Measurements from ENCODE around the gene FOXO6. TPM values are rescaled to one million over a fixed set of nuclear protein-coding genes. Genes with fewer than 3 reads are reported as not detected.

Gene FOXO6
- total RNA-seq, 1 experiment from 2014 or later, result 5.4 TPM

DNA sequence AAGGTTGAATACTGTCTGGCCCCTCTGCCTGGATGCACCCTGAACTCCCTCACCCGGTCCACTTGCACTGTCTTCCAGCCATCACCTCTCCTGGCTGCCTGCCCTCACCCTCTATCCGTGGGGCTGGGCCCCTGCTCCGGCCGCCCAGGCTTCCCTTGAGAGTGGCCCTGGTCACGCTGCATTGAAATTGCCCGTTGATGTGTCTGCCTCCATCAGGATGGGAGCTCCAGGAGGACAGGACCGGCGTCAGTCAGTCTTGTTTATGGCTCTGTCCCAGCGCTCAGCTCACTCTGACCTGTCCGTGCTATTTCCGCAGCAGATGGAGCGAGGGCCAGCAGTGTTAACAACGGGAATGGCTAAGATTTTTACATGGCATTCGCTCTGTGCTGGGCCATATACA is 34.9 kb downstream of the FOXO6 start:
- Mint-ChIP-seq H3K4me3 (no peak overlapping the region), H3K27me3 (ENCODE audit: low read depth) (peaks cover 9% of the 10 kb centered on the region), H3K27ac (no peak overlapping the region), H3K9me3 (peaks cover 6% of the 10 kb centered on the region), H3K4me1 (peaks cover 57% of the 10 kb centered on the region), H3K36me3 (peaks cover 3% of the 10 kb centered on the region; the same call in 1 of the 2 replicates)
- TF ChIP-seq RORB (CRISPR knock-in tag; IDR thresholded peaks at IDR 0.05) (no peak), ZNF671 (CRISPR knock-in tag; IDR thresholded peaks at IDR 0.05) (no peak), ELF4 (CRISPR knock-in tag; IDR thresholded peaks at IDR 0.05; ENCODE audit: low read depth) (no peak), FOXJ3 (CRISPR knock-in tag; IDR thresholded peaks at IDR 0.05; ENCODE audit: borderline replicate concordance) (no peak), ZNF232 (CRISPR knock-in tag; IDR thresholded peaks at IDR 0.05) (no peak), NR3C1 (CRISPR knock-in tag; conservative IDR thresholded peaks at IDR 0.05; ENCODE audit: low read depth) (no peak)
- TF ChIP-seq, protein P1, sequence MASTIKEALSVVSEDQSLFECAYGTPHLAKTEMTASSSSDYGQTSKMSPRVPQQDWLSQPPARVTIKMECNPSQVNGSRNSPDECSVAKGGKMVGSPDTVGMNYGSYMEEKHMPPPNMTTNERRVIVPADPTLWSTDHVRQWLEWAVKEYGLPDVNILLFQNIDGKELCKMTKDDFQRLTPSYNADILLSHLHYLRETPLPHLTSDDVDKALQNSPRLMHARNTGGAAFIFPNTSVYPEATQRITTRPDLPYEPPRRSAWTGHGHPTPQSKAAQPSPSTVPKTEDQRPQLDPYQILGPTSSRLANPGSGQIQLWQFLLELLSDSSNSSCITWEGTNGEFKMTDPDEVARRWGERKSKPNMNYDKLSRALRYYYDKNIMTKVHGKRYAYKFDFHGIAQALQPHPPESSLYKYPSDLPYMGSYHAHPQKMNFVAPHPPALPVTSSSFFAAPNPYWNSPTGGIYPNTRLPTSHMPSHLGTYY (CRISPR knock-in tag; IDR thresholded peaks at IDR 0.05), result no peak
- TF ChIP-seq, protein P2, sequence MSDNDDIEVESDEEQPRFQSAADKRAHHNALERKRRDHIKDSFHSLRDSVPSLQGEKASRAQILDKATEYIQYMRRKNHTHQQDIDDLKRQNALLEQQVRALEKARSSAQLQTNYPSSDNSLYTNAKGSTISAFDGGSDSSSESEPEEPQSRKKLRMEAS (CRISPR knock-in tag; IDR thresholded peaks at IDR 0.05), result no peak
- TF ChIP-seq, protein P3, sequence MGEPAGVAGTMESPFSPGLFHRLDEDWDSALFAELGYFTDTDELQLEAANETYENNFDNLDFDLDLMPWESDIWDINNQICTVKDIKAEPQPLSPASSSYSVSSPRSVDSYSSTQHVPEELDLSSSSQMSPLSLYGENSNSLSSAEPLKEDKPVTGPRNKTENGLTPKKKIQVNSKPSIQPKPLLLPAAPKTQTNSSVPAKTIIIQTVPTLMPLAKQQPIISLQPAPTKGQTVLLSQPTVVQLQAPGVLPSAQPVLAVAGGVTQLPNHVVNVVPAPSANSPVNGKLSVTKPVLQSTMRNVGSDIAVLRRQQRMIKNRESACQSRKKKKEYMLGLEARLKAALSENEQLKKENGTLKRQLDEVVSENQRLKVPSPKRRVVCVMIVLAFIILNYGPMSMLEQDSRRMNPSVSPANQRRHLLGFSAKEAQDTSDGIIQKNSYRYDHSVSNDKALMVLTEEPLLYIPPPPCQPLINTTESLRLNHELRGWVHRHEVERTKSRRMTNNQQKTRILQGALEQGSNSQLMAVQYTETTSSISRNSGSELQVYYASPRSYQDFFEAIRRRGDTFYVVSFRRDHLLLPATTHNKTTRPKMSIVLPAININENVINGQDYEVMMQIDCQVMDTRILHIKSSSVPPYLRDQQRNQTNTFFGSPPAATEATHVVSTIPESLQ (CRISPR knock-in tag; IDR thresholded peaks at IDR 0.05), result no peak
- TF ChIP-seq, protein P4, sequence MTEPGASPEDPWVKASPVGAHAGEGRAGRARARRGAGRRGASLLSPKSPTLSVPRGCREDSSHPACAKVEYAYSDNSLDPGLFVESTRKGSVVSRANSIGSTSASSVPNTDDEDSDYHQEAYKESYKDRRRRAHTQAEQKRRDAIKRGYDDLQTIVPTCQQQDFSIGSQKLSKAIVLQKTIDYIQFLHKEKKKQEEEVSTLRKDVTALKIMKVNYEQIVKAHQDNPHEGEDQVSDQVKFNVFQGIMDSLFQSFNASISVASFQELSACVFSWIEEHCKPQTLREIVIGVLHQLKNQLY (CRISPR knock-in tag; IDR thresholded peaks at IDR 0.05), result no peak
- TF ChIP-seq, protein P5, sequence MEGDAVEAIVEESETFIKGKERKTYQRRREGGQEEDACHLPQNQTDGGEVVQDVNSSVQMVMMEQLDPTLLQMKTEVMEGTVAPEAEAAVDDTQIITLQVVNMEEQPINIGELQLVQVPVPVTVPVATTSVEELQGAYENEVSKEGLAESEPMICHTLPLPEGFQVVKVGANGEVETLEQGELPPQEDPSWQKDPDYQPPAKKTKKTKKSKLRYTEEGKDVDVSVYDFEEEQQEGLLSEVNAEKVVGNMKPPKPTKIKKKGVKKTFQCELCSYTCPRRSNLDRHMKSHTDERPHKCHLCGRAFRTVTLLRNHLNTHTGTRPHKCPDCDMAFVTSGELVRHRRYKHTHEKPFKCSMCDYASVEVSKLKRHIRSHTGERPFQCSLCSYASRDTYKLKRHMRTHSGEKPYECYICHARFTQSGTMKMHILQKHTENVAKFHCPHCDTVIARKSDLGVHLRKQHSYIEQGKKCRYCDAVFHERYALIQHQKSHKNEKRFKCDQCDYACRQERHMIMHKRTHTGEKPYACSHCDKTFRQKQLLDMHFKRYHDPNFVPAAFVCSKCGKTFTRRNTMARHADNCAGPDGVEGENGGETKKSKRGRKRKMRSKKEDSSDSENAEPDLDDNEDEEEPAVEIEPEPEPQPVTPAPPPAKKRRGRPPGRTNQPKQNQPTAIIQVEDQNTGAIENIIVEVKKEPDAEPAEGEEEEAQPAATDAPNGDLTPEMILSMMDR (IDR thresholded peaks at IDR 0.05), result no peak
- CTCF ChIA-PET, result interaction anchor here (1.2 to 5.2 kb wide), 10 partner anchors 20 to 117 kb away, joined by 3 to 106 read pairs (median 15); partner anchors contain the start of gene FOXO6
- DNase-seq (ENCODE audit: low spot score) (no peak), ATAC-seq (no peak)
- POLR2A ChIA-PET, result interaction anchor here (1.6 kb wide), 1 partner anchor 16 kb away, joined by 4 read pairs; no protein-coding TSS in a partner anchor

DNA sequence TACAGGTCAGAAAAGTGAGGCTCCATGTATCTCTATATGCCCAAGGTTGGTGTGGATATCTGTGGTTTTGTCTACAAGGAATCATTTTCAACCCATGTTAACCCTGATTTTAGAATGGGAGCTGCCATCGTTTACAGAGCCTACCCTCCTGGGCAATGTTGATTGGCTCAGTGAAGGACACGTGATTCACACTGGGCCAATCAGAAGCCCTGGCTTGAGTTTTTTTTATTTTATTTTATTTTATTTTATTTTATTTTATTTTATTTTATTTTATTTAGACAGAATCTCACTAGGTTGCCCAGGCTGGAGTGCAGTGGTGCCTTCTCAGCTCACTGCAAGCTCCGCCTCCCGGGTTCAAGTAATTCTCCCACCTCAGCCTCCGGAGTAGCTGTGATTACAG is 35.8 kb downstream of the FOXO6 start:
- POLR2A ChIA-PET, result no interaction called here
- H3K4me1 Mint-ChIP-seq, result peaks cover 56% of the 10 kb centered on the region

DNA sequence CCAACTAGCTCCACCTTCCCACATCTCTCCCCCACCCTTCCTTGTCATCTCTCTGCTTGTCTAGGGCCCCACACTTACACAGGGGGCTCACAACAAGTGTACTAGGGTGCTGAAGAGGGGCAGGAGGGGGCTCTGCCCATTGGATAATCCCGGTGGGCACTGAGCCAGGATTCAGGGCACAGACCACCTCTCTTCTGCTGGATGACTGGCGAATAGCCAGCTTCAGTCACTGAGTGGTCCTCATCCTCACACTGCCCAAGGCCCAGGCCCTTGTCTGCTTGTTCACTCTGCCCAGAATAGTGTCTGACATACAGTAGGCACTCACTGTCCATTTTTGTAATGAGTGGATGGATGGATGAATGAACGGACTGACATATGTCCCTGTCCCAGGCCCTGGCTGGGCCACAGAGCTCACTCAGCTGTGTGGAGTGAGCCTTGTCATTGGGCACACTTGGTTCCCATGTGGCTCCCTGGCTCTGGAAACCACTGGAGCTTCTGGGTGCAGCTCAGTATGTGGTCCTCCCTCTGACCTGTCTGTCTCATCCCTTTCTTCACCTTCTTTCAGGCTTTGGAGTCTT is 36.6 kb downstream of the FOXO6 start:
- H3K4me1 Mint-ChIP-seq, result peaks cover 51% of the 10 kb centered on the region
- CTCF ChIA-PET, result interaction anchor here (1.0 to 1.8 kb wide), 4 partner anchors 20 to 67 kb away, joined by 3 to 5 read pairs (median 4); no protein-coding TSS in a partner anchor
- POLR2A ChIA-PET, result interaction anchor here (1.6 kb wide), 1 partner anchor 37 kb away, joined by 4 read pairs; no protein-coding TSS in a partner anchor
- peaks cover 6% of the 10 kb centered on the region for H3K9me3 Mint-ChIP-seq
- TF ChIP-seq, protein P4 (CRISPR knock-in tag; IDR thresholded peaks at IDR 0.05), result no peak
- TF ChIP-seq IRF2 (CRISPR knock-in tag; IDR thresholded peaks at IDR 0.05; ENCODE audit: borderline replicate concordance, low read depth) (no peak), ZNF138 (CRISPR knock-in tag; conservative IDR thresholded peaks at IDR 0.05) (no peak), CREM (CRISPR knock-in tag; IDR thresholded peaks at IDR 0.05) (no peak), KAT7 (CRISPR knock-in tag; IDR thresholded peaks at IDR 0.05; ENCODE audit: borderline replicate concordance) (no peak), TEAD1 (CRISPR knock-in tag; IDR thresholded peaks at IDR 0.05) (no peak), RORB (CRISPR knock-in tag; IDR thresholded peaks at IDR 0.05) (no peak)
- TF ChIP-seq, protein P6, sequence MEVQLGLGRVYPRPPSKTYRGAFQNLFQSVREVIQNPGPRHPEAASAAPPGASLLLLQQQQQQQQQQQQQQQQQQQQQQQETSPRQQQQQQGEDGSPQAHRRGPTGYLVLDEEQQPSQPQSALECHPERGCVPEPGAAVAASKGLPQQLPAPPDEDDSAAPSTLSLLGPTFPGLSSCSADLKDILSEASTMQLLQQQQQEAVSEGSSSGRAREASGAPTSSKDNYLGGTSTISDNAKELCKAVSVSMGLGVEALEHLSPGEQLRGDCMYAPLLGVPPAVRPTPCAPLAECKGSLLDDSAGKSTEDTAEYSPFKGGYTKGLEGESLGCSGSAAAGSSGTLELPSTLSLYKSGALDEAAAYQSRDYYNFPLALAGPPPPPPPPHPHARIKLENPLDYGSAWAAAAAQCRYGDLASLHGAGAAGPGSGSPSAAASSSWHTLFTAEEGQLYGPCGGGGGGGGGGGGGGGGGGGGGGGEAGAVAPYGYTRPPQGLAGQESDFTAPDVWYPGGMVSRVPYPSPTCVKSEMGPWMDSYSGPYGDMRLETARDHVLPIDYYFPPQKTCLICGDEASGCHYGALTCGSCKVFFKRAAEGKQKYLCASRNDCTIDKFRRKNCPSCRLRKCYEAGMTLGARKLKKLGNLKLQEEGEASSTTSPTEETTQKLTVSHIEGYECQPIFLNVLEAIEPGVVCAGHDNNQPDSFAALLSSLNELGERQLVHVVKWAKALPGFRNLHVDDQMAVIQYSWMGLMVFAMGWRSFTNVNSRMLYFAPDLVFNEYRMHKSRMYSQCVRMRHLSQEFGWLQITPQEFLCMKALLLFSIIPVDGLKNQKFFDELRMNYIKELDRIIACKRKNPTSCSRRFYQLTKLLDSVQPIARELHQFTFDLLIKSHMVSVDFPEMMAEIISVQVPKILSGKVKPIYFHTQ (CRISPR knock-in tag; IDR thresholded peaks at IDR 0.05), result no peak
- DNase-seq (ENCODE audit: low spot score), result no peak
- H3K27me3 Mint-ChIP-seq (ENCODE audit: low read depth), result peaks cover 12% of the 10 kb centered on the region
- H3K4me3 Mint-ChIP-seq, result no peak overlapping the region
- no peak overlapping the region for H3K27ac Mint-ChIP-seq
- ATAC-seq, result no peak
- H3K36me3 Mint-ChIP-seq, result peaks cover 3% of the 10 kb centered on the region; the same call in 1 of the 2 replicates

More for the DNA sequence above, 35.8 kb downstream of the FOXO6 start:
- peaks cover 3% of the 10 kb centered on the region; the same call in 1 of the 2 replicates for H3K36me3 Mint-ChIP-seq
- DNase-seq (ENCODE audit: low spot score) (no peak), ATAC-seq (no peak)
- peaks cover 6% of the 10 kb centered on the region for H3K9me3 Mint-ChIP-seq
- H3K27me3 Mint-ChIP-seq (ENCODE audit: low read depth), result peaks cover 12% of the 10 kb centered on the region
- H3K27ac Mint-ChIP-seq, result no peak overlapping the region
- CTCF ChIA-PET, result interaction anchor here (1.0 to 1.3 kb wide), 4 partner anchors 21 to 66 kb away, joined by 3 to 4 read pairs (median 3); no protein-coding TSS in a partner anchor
- TF ChIP-seq SP1 (CRISPR knock-in tag; conservative IDR thresholded peaks at IDR 0.05), result no peak
- TF ChIP-seq HMGA2 (CRISPR knock-in tag; IDR thresholded peaks at IDR 0.05), result peak; percentile 91
- no peak overlapping the region for H3K4me3 Mint-ChIP-seq
